Upper lobe of left lung (tissue), 4 donors: ENCODE results near the gene DPY19L2.
"Not testable (repeated sequence)": the region's sequence is repeated elsewhere in the genome, so short reads cannot be mapped to it uniquely, and the experiment has no call there.

Experiments used
- CTCF ChIP-seq, 6 experiments: fragments of 450-650 bp in 4 of 6; fragments of 200-600 bp in 2 of 6; sonication (generic) in 2 of 6; IDR thresholded peaks; one replicate each; pipeline ENCODE4 v1.5.1; 2016 to 2019; ENCODE audit warnings: antibody characterized with exemption in 6 of 6
- POLR2AphosphoS5 ChIP-seq, 2 donors: sonication (generic); formaldehyde crosslinking; IDR thresholded peaks; one replicate each; pipeline ENCODE4 v1.5.1; 2017; ENCODE audit warnings: antibody characterized with exemption in 2 of 2

GRCh38 chr12:63584426-63584825 lies 83.9 kb downstream of the DPY19L2 start:
- not testable (repeated sequence) for TF ChIP-seq CTCF, POLR2AphosphoS5 (IDR thresholded peaks at IDR 0.05)
